Stimulated activated effector memory CD8-positive, alpha-beta T cell treated with anti-CD3 and anti-CD28 coated beads, Interleukin-12 subunit alpha, Interleukin-12 subunit beta, amount 100 ng/mL, for 72 hours (primary cell): Measurements from ENCODE around the gene TUBGCP4.

Experiments used
- ATAC-seq: fragments of 150-1000 bp; cut with Tn5 transposase; 2 replicates; pipeline ENCODE4 v1.10.0; 2021
- DNase-seq, 2 donors: peaks; one replicate each; pipeline ENCODE4 v3.0.0; 2021 to 2022; ENCODE audit warnings: low spot score in 2 of 2
- H3K27ac Mint-ChIP-seq: one replicate; pipeline ENCODE4 v1.8.0; 2022; ENCODE audit warnings: mild to moderate bottlenecking, mixed read lengths
- H3K36me3 Mint-ChIP-seq: one replicate; pipeline ENCODE4 v1.8.0; 2022; ENCODE audit warnings: mild to moderate bottlenecking, mixed read lengths
- H3K4me1 Mint-ChIP-seq: one replicate; pipeline ENCODE4 v1.8.0; 2022; ENCODE audit warnings: mixed read lengths
- H3K4me3 Mint-ChIP-seq: one replicate; pipeline ENCODE4 v1.8.0; 2022; ENCODE audit warnings: mild to moderate bottlenecking, mixed read lengths
- H3K9me3 Mint-ChIP-seq: one replicate; pipeline ENCODE4 v1.8.0; 2022; ENCODE audit warnings: mixed read lengths

TUBGCP4 gene

GRCh38 chr15:43429687-43430086 lies 58.8 kb downstream of the TUBGCP4 start:
- no peak overlapping the region for H3K4me3 Mint-ChIP-seq

DNA sequence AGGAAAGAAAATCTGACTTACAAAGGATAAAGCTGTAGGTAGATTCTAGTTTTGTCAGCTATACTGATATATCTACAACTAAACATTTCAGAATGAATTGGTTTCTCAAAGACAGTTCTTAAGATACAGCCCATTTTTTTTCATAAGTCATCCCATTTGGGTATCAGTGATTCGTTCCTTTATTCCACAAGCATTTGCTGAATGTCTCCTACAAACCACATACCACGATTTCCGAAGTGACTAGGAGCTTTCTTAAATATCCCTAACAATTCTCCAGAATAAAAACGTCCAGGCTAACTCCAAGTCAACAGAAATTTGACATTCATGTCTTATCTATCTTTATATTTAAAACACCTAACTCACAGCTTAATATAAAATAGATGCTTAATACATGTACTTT lies 62.3 kb downstream of the TUBGCP4 start:
- Mint-ChIP-seq H3K9me3 (no peaks in the 10 kb centered on the region), H3K4me3 (no peak overlapping the region), H3K36me3 (peaks cover 48% of the 10 kb centered on the region), H3K27ac (no peak overlapping the region), H3K4me1 (no peaks in the 10 kb centered on the region)
- no peak for DNase-seq
- no peak for ATAC-seq

More at GRCh38 chr15:43429687-43430086, 58.8 kb downstream of the TUBGCP4 start:
- ATAC-seq: no peak
- H3K4me1 Mint-ChIP-seq: no peaks in the 10 kb centered on the region
- no peak for DNase-seq
- H3K36me3 Mint-ChIP-seq: peaks cover 58% of the 10 kb centered on the region
- no peak overlapping the region for H3K27ac Mint-ChIP-seq
- no peaks in the 10 kb centered on the region for H3K9me3 Mint-ChIP-seq

DNA sequence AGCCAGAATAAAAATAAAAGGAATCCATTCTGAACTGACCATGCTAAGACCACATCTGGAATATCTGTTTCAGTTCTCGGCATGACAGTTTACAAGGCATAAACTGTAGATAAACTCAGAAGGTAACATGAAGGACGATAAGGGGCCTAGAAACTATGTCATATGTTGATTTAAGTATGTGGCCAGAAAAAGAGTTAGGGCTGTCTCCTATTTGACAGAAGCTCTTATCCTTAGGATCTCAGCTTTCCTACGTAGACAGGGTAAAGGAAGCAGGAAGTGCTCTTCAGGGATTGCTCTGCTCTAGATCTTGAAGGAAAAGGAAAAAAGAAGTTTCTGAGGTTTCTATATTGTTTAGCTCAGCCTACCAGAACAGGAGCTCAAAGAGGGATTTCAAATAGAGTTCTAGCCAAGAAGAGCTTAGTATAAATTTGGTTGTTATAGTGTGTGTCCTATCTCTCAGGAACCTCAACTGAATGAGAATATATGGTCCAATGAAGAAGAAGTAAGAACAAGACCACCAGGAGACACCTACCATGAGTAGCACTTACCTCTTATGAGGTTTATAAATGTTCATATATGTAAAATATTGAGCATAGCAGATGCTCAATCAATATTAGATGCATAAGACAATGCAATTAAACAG lies 62.9 kb downstream of the TUBGCP4 start:
- ATAC-seq: no peak
- Mint-ChIP-seq H3K27ac (peak overlapping the region; percentile 32), H3K4me1 (no peaks in the 10 kb centered on the region), H3K9me3 (no peaks in the 10 kb centered on the region), H3K4me3 (no peak overlapping the region), H3K36me3 (peaks cover 54% of the 10 kb centered on the region)
- no peak for DNase-seq

DNA sequence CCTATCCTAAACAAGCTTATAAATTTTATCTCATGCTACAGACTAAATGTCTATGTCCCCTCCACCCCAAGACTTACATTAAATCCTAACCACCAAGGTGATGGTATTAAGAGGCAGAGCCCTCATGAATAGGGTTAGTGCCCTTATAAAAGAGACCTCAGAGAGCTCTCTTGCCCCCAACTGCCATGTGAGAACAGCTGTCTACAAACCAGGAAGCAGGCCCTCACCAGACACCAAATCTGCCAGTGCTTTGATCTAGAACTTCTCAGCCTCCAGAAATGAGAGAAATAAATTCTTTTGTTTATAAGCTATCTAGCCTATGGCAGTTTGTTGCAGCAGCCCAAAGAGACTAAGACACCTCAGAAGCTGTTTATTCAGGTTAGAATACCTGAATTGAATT lies 63.5 kb downstream of the TUBGCP4 start:
- no peak for DNase-seq
- no peak overlapping the region for H3K4me3 Mint-ChIP-seq
- H3K9me3 Mint-ChIP-seq: no peaks in the 10 kb centered on the region
- no peak for ATAC-seq
- no peak overlapping the region for H3K27ac Mint-ChIP-seq
- no peaks in the 10 kb centered on the region for H3K4me1 Mint-ChIP-seq
- peaks cover 60% of the 10 kb centered on the region for H3K36me3 Mint-ChIP-seq

DNA sequence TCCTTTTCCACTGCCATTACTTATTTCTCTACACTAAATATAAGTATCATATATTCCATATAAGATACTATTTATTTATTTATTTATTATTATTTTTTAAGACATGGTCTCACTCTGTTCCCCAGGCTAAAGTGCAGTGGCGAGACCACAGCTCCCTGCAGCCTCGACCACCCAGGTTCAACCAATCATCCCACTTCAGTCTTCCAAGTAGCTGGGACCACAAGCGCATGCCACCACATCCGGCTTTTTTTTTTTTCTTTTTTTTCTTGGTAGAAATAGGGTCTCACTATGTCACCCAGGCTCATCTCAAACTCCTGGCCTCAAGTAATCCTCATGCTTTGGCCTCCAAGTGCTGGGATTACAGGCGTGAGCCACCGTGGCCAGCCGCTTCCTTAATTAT lies 65.5 kb downstream of the TUBGCP4 start:
- ATAC-seq (no peak), DNase-seq (no peak)
- no peak overlapping the region for H3K27ac Mint-ChIP-seq
- H3K9me3 Mint-ChIP-seq: no peaks in the 10 kb centered on the region
- peaks cover 7% of the 10 kb centered on the region for H3K4me1 Mint-ChIP-seq
- no peak overlapping the region for H3K4me3 Mint-ChIP-seq
- H3K36me3 Mint-ChIP-seq: peaks cover 69% of the 10 kb centered on the region

- peaks cover 53% of the 10 kb centered on the region for H3K36me3 Mint-ChIP-seq
- peak overlapping the region; percentile 15 for H3K27ac Mint-ChIP-seq
- ATAC-seq: no peak
- no peaks in the 10 kb centered on the region for H3K9me3 Mint-ChIP-seq
- H3K4me3 Mint-ChIP-seq: no peak overlapping the region
- peaks cover 8% of the 10 kb centered on the region for H3K4me1 Mint-ChIP-seq
- DNase-seq: no peak
Measured at GRCh38 chr15:43439268-43439667, 68.4 kb downstream of the TUBGCP4 start.

DNA sequence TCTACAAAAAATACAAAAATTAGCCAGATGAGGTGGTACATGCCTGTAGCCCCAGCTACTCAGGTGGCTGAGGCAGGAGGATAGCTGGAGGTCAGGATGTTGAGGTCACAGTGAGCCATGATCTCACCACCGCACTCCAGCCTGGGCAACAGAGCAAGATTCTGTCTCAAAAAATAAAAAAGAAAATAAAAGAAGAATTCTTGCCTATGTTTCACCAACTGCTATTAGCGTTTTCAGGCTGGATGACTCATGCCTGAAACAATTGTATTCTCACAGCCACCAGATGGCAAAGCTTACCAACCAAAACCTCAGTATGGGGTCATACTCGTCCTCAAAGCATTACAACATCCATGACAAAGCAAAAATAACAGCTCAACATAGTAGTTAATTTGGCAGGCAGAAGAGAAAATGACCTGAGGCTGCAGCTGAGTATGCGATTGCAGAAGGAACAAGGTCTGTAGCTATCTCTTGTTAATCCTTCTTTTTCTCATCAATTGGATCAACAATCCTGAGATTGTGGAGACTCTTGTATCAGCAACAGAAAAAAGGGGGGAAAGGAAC lies 69.9 kb downstream of the TUBGCP4 start:
- DNase-seq (peak; percentile 14 to 61), ATAC-seq (peak; percentile 100)
- Mint-ChIP-seq H3K9me3 (no peaks in the 10 kb centered on the region), H3K4me1 (peaks cover 8% of the 10 kb centered on the region), H3K36me3 (peaks cover 57% of the 10 kb centered on the region), H3K4me3 (peak overlapping the region; percentile 36), H3K27ac (peak overlapping the region; percentile 94)

- ATAC-seq (peak; percentile 68), DNase-seq (no peak)
- Mint-ChIP-seq H3K27ac (peak overlapping the region; percentile 94), H3K4me3 (peak overlapping the region; percentile 36), H3K9me3 (no peaks in the 10 kb centered on the region), H3K4me1 (peaks cover 8% of the 10 kb centered on the region), H3K36me3 (peaks cover 55% of the 10 kb centered on the region)
Measured at GRCh38 chr15:43441316-43441715, 70.4 kb downstream of the TUBGCP4 start.

DNA sequence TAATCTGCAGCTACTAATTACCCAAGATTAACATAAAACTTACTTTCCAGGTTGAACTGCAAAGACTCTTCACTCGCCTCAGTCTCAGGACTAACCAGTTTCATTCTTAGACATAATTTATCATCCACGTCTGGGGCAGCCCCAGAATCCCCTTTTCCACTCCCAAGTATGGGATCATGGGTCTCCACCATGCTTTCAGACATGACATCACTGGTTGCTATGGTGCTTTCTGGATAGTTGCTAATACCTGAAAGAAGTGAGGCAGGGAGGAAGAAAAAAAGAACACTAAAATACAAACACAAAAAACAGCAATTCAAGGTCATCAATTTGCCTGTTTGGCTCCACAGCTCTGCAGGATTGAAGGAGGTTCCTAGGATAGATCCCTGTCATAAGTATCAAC lies 75.4 kb downstream of the TUBGCP4 start:
- DNase-seq (no peak), ATAC-seq (no peak)
- no peaks in the 10 kb centered on the region for H3K9me3 Mint-ChIP-seq
- H3K4me3 Mint-ChIP-seq: no peak overlapping the region
- no peak overlapping the region for H3K27ac Mint-ChIP-seq
- peaks cover 21% of the 10 kb centered on the region for H3K36me3 Mint-ChIP-seq
- H3K4me1 Mint-ChIP-seq: peaks cover 2% of the 10 kb centered on the region

GRCh38 chr15:43449981-43450380 lies 79.1 kb downstream of the TUBGCP4 start:
- no peak for DNase-seq

More at GRCh38 chr15:43449981-43450380, 79.1 kb downstream of the TUBGCP4 start:
- no peak overlapping the region for H3K4me3 Mint-ChIP-seq
- H3K4me1 Mint-ChIP-seq: no peaks in the 10 kb centered on the region
- H3K9me3 Mint-ChIP-seq: no peaks in the 10 kb centered on the region
- ATAC-seq: no peak
- no peak overlapping the region for H3K27ac Mint-ChIP-seq
- peaks cover 43% of the 10 kb centered on the region for H3K36me3 Mint-ChIP-seq
